ENCODE results near the gene SEMA4B. TPM values are rescaled to one million over a fixed set of nuclear protein-coding genes. Genes with fewer than 3 reads are reported as not detected.

The SEMA4B gene
- total and polyA plus RNA-seq, 2 donors from 2014 or later = 28.7 to 190 TPM

GRCh38 chr15:90213818-90214204 is 12.7 kb downstream of the SEMA4B start:
- FAIRE-seq (no peak), DNase-seq (no peak)
- H3K9me3 ChIP-seq (ENCODE audit: control insufficient read depth in 2 of 3, insufficient read depth in 1 of 3, low read length in 3 of 3) = no peaks in the 10 kb centered on the region
- no peak for TF ChIP-seq CTCF (IDR thresholded peaks at IDR 0.05; ENCODE audit: borderline replicate concordance, extremely low read depth, insufficient read depth)
- no peak overlapping the region for H3K9ac ChIP-seq (ENCODE audit: low read length in 3 of 3)
- intact Hi-C loops (cut with DNase I) = no loop called here
- H3K4me3 ChIP-seq (ENCODE audit: low read length in 3 of 3) = no peak overlapping the region
- peaks cover 0 to 25% (median 20%) of the 10 kb centered on the region in 3 donors for H3K4me1 ChIP-seq (ENCODE audit: control insufficient read depth in 2 of 3, insufficient read depth in 2 of 3, low read depth in 1 of 3, low read length in 3 of 3)
- peak overlapping the region; percentile 42 to 76 for H3K27ac ChIP-seq (ENCODE audit: low read depth in 2 of 2, low read length in 2 of 2)
- H3K27me3 ChIP-seq (ENCODE audit: control insufficient read depth, insufficient read depth, low read length) = no peaks in the 10 kb centered on the region
- peaks cover 2 to 10% (median 6%) of the 10 kb centered on the region in 3 donors for H3K36me3 ChIP-seq (ENCODE audit: control insufficient read depth in 2 of 3, insufficient read depth in 3 of 3, low read length in 3 of 3)

GRCh38 chr15:90214553-90215196 is 13.5 kb downstream of the SEMA4B start:
- no peak for TF ChIP-seq CTCF (IDR thresholded peaks at IDR 0.05; ENCODE audit: borderline replicate concordance, extremely low read depth, insufficient read depth)
- DNase-seq (no peak), FAIRE-seq (no peak)
- no peaks in the 10 kb centered on the region for H3K27me3 ChIP-seq (ENCODE audit: control insufficient read depth, insufficient read depth, low read length)
- no peak overlapping the region for H3K27ac ChIP-seq (ENCODE audit: low read depth in 2 of 2, low read length in 2 of 2)
- H3K4me1 ChIP-seq (ENCODE audit: control insufficient read depth in 2 of 3, insufficient read depth in 2 of 3, low read depth in 1 of 3, low read length in 3 of 3) = peaks cover 0 to 25% (median 20%) of the 10 kb centered on the region in 3 donors
- H3K9me3 ChIP-seq (ENCODE audit: control insufficient read depth in 2 of 3, insufficient read depth in 1 of 3, low read length in 3 of 3) = no peaks in the 10 kb centered on the region
- H3K9ac ChIP-seq (ENCODE audit: low read length in 3 of 3) = no peak overlapping the region
- H3K4me3 ChIP-seq (ENCODE audit: low read length in 3 of 3) = no peak overlapping the region
- intact Hi-C loops (cut with DNase I) = no loop called here
- peaks cover 2 to 10% (median 6%) of the 10 kb centered on the region in 3 donors for H3K36me3 ChIP-seq (ENCODE audit: control insufficient read depth in 2 of 3, insufficient read depth in 3 of 3, low read length in 3 of 3)

DNA sequence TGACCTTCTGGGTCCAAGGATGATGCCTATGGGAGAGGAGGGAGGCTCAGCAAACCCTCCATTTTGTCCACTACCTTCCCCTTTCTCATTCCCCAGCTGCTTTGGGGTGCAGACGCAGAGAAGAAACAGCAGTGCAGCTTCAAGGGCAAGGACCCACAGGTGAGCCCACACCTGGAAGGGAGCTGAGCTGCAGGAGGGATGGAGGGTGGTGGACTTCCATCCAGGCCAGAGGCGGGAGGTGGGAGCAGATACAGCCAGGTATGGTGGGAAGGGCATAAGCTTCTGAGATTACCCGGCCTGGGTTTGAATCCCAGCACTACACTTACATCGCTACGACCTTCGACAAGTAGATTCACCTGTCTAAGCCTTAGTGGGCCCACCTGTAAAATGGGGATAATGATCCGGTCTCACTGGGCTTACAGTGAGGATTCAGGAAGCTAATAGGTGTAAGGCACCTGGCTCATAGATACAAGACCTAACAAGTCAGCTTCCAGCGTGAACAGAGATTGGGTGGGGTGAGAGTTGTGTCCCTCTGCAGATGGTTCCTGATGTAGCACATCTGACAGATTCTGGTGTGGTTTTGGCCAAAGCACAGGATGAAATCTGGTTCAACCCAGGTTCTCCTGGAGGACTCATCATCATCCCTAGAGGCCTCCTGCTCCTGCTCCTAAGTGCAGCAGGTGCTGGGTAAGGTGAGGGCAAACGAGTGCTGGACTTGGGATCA is 16.7 kb downstream of the SEMA4B start:
- peaks cover 4 to 10% (median 5%) of the 10 kb centered on the region in 3 donors for H3K36me3 ChIP-seq (ENCODE audit: control insufficient read depth in 2 of 3, insufficient read depth in 3 of 3, low read length in 3 of 3)
- no peak overlapping the region for H3K4me3 ChIP-seq (ENCODE audit: low read length in 3 of 3)
- H3K27ac ChIP-seq (ENCODE audit: low read depth in 2 of 2, low read length in 2 of 2) = no peak overlapping the region
- peaks cover 0 to 12% (median 5%) of the 10 kb centered on the region in 3 donors for H3K4me1 ChIP-seq (ENCODE audit: control insufficient read depth in 2 of 3, insufficient read depth in 2 of 3, low read depth in 1 of 3, low read length in 3 of 3)
- no peak for DNase-seq
- no peak for TF ChIP-seq CTCF (IDR thresholded peaks at IDR 0.05; ENCODE audit: borderline replicate concordance, extremely low read depth, insufficient read depth)
- no peaks in the 10 kb centered on the region for H3K27me3 ChIP-seq (ENCODE audit: control insufficient read depth, insufficient read depth, low read length)
- intact Hi-C loops (cut with DNase I) = no loop called here
- no peak for FAIRE-seq
- H3K9ac ChIP-seq (ENCODE audit: low read length in 3 of 3) = no peak overlapping the region
- no peaks in the 10 kb centered on the region for H3K9me3 ChIP-seq (ENCODE audit: control insufficient read depth in 2 of 3, insufficient read depth in 1 of 3, low read length in 3 of 3)
